Activated CD4-positive, alpha-beta T cell treated with anti-CD3 and anti-CD28 coated beads for 36 hours (primary cell): Measurements from ENCODE around the gene SV2C. TPM values are rescaled to one million over a fixed set of nuclear protein-coding genes. Genes with fewer than 3 reads are reported as not detected.
"Not testable (repeated sequence)": the region's sequence is repeated elsewhere in the genome, so short reads cannot be mapped to it uniquely, and the experiment has no call there.

Source experiments
- ATAC-seq: fragments of 200-7000 bp; cut with Tn5 transposase; one replicate; pipeline ENCODE4 v1.10.0; 2021; ENCODE audit warnings: mild to moderate bottlenecking, moderate library complexity
- CTCF ChIA-PET: fragments of 350-600 bp; sonication (Branson Sonifier 250); formaldehyde crosslinking; loops from one replicate; lab custom pipeline; 2021; ENCODE audit warnings: antibody characterized with exemption; lab: Charles Lee
- POLR2A ChIA-PET: fragments of 350-600 bp; sonication (Branson Sonifier 250); formaldehyde crosslinking; loops from one replicate; lab custom pipeline; 2021; ENCODE audit warnings: antibody characterized with exemption, inconsistent platforms; lab: Charles Lee
- DNase-seq: peaks from one replicate; pipeline ENCODE4 v3.0.0-alpha.2; 2020
- H3K27ac Mint-ChIP-seq: one replicate; pipeline ENCODE4 v1.8.0; 2021; ENCODE audit warnings: mixed read lengths
- H3K27me3 Mint-ChIP-seq: one replicate; pipeline ENCODE4 v1.8.0; 2021; ENCODE audit warnings: mixed read lengths
- H3K36me3 Mint-ChIP-seq: one replicate; pipeline ENCODE4 v1.8.0; 2021; ENCODE audit warnings: low read depth, mixed read lengths
- H3K4me1 Mint-ChIP-seq: one replicate; pipeline ENCODE4 v1.8.0; 2021; ENCODE audit warnings: mixed read lengths
- H3K4me3 Mint-ChIP-seq: one replicate; pipeline ENCODE4 v1.8.0; 2021; ENCODE audit warnings: mild to moderate bottlenecking, moderate library complexity, mixed read lengths
- H3K9me3 Mint-ChIP-seq: one replicate; pipeline ENCODE4 v1.8.0; 2021; ENCODE audit warnings: low read depth, mixed read lengths
- intact Hi-C, 2 experiments: fragments of 100-400 bp; cut with DNase I in 1 of 2; cut with micrococcal nuclease in 1 of 2; formaldehyde crosslinking; loops; one replicate each; pipeline versions ENCODE4 v1.14.2 to v1.15.1; 2022 to 2024; cut with DNase I, micrococcal nuclease
- total RNA-seq, 2 experiments: library from RNA; stranded (reverse); gene quantifications; one replicate each; pipeline ENCODE4 v1.2.3, GENCODE V29; 2021

Gene SV2C
- total RNA-seq, 2 experiments from 2014 or later = 0.02 TPM; not detected in 1

- no peak for DNase-seq
- H3K27ac Mint-ChIP-seq = no peak overlapping the region
- CTCF ChIA-PET = no interaction called here
- peaks cover 26% of the 10 kb centered on the region for H3K4me1 Mint-ChIP-seq
- POLR2A ChIA-PET = no interaction called here
- intact Hi-C loops = no loop called here
- H3K4me3 Mint-ChIP-seq = no peak overlapping the region
- no peaks in the 10 kb centered on the region for H3K9me3 Mint-ChIP-seq
- no peaks in the 10 kb centered on the region for H3K27me3 Mint-ChIP-seq
- no peak for ATAC-seq
- no peaks in the 10 kb centered on the region for H3K36me3 Mint-ChIP-seq
These were observed 283.4 kb downstream of the SV2C start for GRCh38 chr5:76366596-76366995.

DNA sequence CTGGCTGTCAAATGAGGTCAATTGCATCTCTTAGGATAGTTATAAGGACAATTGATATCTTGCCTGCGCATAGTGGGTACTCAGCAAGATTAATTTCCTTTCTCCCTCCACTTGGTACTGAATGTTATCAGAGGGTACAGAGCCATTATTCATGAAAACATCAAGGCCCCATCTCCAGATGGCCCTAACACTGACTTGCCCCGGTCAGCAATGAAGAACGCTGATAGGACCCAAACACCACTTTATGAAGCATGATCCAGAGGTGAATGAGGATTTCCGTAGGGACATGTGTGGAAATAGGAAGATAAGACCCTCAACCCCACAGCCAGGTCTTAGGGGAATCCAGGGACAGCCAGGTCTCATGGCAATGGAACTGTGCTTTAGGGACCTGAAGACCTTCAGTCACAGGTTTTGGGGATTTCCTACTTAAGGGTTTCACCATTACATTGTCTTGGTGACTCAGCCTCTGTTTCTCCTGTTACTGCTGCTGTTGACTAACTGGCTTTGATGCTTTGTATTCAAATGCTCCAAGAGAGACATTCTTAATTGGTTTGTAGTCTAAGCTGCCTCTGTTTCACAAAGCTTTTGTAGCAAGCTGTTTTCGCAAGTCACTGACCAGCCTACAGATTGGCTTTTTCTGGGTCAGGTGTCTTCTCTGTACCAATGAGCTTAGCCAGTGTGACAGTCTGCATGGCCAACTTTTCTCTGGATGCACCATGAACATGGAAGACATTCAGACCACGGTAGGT lies 284.6 kb downstream of the SV2C start:
- POLR2A ChIA-PET = interaction anchor here (1.0 kb wide), 1 partner anchor 214 kb away, joined by 7 read pairs; no protein-coding TSS in a partner anchor
- intact Hi-C loops = loop anchor here (1.0 kb wide), 2 partner anchors 35 to 98 kb away; no protein-coding TSS in a partner anchor
- peak overlapping the region; percentile 85 for H3K27ac Mint-ChIP-seq
- no peak overlapping the region for H3K4me3 Mint-ChIP-seq
- peak; percentile 57 for DNase-seq
- CTCF ChIA-PET = interaction anchor here (1.5 kb wide), 1 partner anchor 14 kb away, joined by 5 read pairs; no protein-coding TSS in a partner anchor
- H3K9me3 Mint-ChIP-seq = no peaks in the 10 kb centered on the region
- peak; percentile 97 for ATAC-seq
- H3K36me3 Mint-ChIP-seq = no peaks in the 10 kb centered on the region
- peaks cover 32% of the 10 kb centered on the region for H3K4me1 Mint-ChIP-seq
- no peaks in the 10 kb centered on the region for H3K27me3 Mint-ChIP-seq

GRCh38 chr5:76368941-76369340 lies 285.8 kb downstream of the SV2C start:
- Mint-ChIP-seq H3K27me3 (no peaks in the 10 kb centered on the region), H3K36me3 (no peaks in the 10 kb centered on the region), H3K4me1 (peaks cover 31% of the 10 kb centered on the region), H3K4me3 (no peak overlapping the region), H3K9me3 (no peaks in the 10 kb centered on the region), H3K27ac (peak overlapping the region; percentile 84)
- POLR2A ChIA-PET = no interaction called here
- intact Hi-C loops = loop anchor here (1.0 kb wide), 2 partner anchors 33 to 100 kb away; no protein-coding TSS in a partner anchor
- ATAC-seq (no peak), DNase-seq (no peak)
- CTCF ChIA-PET = interaction anchor here (1.4 to 1.5 kb wide), 2 partner anchors 13 to 23 kb away, joined by 3 to 5 read pairs; no protein-coding TSS in a partner anchor

DNA sequence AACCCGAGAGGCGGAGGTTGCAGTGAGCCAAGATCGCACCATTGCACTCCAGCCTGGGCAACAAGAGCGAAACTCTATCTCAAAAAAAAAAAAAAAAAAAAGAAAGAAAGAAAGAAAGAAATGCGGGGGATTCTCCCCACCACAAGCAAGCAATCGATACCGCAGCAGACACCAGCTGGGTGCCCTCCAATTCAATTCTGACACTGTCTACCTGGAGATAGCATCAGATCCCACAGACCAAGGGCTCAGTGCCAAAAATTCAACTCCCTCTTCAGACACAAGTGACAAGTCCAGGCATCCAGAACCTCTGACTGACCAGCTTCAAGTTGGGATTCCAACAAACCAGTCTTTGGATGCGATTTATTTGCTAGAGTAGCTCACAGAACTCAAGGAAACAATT lies 286.5 kb downstream of the SV2C start:
- H3K36me3 Mint-ChIP-seq, H3K4me3 Mint-ChIP-seq, ATAC-seq, H3K27me3 Mint-ChIP-seq, POLR2A ChIA-PET, intact Hi-C loops, H3K27ac Mint-ChIP-seq, H3K9me3 Mint-ChIP-seq: not testable (repeated sequence)
- H3K4me1 Mint-ChIP-seq = peaks cover 29% of the 10 kb centered on the region
- peak; percentile 28 for DNase-seq
- CTCF ChIA-PET = interaction anchor here (1.4 kb wide), 1 partner anchor 24 kb away, joined by 3 read pairs; no protein-coding TSS in a partner anchor

DNA sequence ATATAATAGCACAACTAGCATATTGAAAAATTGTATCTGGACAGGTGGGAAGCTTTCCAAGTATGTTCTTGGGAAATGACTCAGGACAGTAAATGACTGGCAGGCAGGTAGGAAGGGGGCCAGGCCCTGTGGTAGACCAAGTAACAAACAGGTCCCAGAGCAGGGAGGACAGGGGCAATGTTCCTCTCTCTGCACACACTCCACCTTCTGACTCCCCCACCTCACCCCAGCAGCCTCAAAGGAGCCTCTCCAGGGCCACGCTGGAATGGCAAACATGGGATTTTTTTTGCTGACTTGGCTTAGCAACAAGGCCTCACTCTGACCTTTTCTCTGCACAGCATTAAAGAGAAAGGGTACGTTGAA lies 288.8 kb downstream of the SV2C start:
- no peak for ATAC-seq
- no peak for DNase-seq
- Mint-ChIP-seq H3K4me3 (no peak overlapping the region), H3K27me3 (no peaks in the 10 kb centered on the region), H3K4me1 (peaks cover 29% of the 10 kb centered on the region), H3K36me3 (no peaks in the 10 kb centered on the region), H3K9me3 (no peaks in the 10 kb centered on the region), H3K27ac (no peak overlapping the region)
- intact Hi-C loops = no loop called here
- ChIA-PET POLR2A (interaction anchor here (1.2 kb wide), 1 partner anchor 44 kb away, joined by 3 read pairs; no protein-coding TSS in a partner anchor), CTCF (interaction anchor here (0.6 kb wide), 1 partner anchor 1261 kb away, joined by 3 read pairs; no protein-coding TSS in a partner anchor)

GRCh38 chr5:76372323-76373054 lies 289.3 kb downstream of the SV2C start:
- H3K36me3 Mint-ChIP-seq = no peaks in the 10 kb centered on the region
- POLR2A ChIA-PET = interaction anchor here (1.2 kb wide), 1 partner anchor 44 kb away, joined by 3 read pairs; no protein-coding TSS in a partner anchor
- CTCF ChIA-PET = no interaction called here
- intact Hi-C loops = no loop called here
- no peak for DNase-seq
- H3K4me3 Mint-ChIP-seq = no peak overlapping the region
- no peak overlapping the region for H3K27ac Mint-ChIP-seq
- no peaks in the 10 kb centered on the region for H3K27me3 Mint-ChIP-seq
- peaks cover 25% of the 10 kb centered on the region for H3K4me1 Mint-ChIP-seq
- no peak for ATAC-seq
- no peaks in the 10 kb centered on the region for H3K9me3 Mint-ChIP-seq

GRCh38 chr5:76376148-76376865 lies 293.1 kb downstream of the SV2C start:
- POLR2A ChIA-PET = no interaction called here

DNA sequence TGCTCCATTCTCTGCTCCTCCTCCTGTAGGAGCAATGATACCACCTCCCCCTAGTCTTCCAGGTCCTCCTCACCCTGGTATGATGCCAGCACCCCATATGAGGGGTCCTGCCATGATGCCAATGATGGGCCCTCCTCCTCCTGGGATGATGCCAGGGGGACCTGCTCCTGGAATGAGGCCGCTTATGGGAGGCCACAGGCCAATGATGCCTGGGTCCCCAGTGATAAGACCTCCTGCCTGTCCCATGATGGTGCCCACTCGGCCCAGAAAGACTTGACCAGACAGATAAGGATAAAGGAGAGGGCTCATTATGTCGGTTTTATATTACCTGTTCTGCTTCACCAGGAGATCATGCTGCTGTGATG lies 293.7 kb downstream of the SV2C start:
- Mint-ChIP-seq H3K27me3 (no peaks in the 10 kb centered on the region), H3K4me3 (no peak overlapping the region), H3K9me3 (no peaks in the 10 kb centered on the region), H3K4me1 (peaks cover 23% of the 10 kb centered on the region), H3K27ac (no peak overlapping the region), H3K36me3 (no peaks in the 10 kb centered on the region)
- DNase-seq (no peak), ATAC-seq (no peak)
- POLR2A ChIA-PET = no interaction called here
- intact Hi-C loops = no loop called here
- CTCF ChIA-PET = interaction anchor here (0.6 to 1.4 kb wide), 2 partner anchors 398 to 1539 kb away, joined by 3 to 4 read pairs; no protein-coding TSS in a partner anchor

More at GRCh38 chr5:76376148-76376865, 293.1 kb downstream of the SV2C start:
- CTCF ChIA-PET = interaction anchor here (0.7 to 1.7 kb wide), 3 partner anchors 8 to 398 kb away, joined by 3 to 6 read pairs (median 4); no protein-coding TSS in a partner anchor
- DNase-seq = no peak
- no peak for ATAC-seq
- H3K27ac Mint-ChIP-seq = no peak overlapping the region
- no peaks in the 10 kb centered on the region for H3K27me3 Mint-ChIP-seq
- H3K9me3 Mint-ChIP-seq = no peaks in the 10 kb centered on the region
- no peaks in the 10 kb centered on the region for H3K36me3 Mint-ChIP-seq
- H3K4me1 Mint-ChIP-seq = peaks cover 24% of the 10 kb centered on the region
- intact Hi-C loops = no loop called here
- H3K4me3 Mint-ChIP-seq = no peak overlapping the region

DNA sequence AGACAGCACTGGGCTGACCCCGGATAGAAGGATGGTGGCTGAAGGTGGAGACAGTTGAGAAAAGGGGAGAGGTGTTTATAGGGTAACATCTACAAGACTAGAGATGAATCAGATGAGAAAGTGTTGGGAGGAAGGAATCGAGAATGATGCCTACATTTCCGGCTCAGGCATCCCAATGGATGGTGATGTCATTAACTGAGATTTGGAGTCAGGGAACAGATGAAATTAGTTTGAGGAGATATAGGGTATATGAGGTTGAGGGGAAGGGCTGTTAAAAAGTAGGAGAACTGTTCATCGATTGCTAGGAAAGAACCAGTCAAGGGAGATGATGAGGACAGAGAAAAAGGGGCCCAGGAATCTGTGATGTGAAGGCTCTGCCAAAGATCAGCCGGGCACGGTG lies 295.2 kb downstream of the SV2C start:
- ATAC-seq (no peak), DNase-seq (no peak)
- Mint-ChIP-seq H3K4me3 (no peak overlapping the region), H3K27ac (no peak overlapping the region), H3K4me1 (peaks cover 22% of the 10 kb centered on the region), H3K9me3 (no peaks in the 10 kb centered on the region), H3K36me3 (no peaks in the 10 kb centered on the region), H3K27me3 (no peaks in the 10 kb centered on the region)
- POLR2A ChIA-PET = no interaction called here
- intact Hi-C loops = no loop called here
- CTCF ChIA-PET = interaction anchor here (0.9 kb wide), 1 partner anchor 22 kb away, joined by 3 read pairs; no protein-coding TSS in a partner anchor

DNA sequence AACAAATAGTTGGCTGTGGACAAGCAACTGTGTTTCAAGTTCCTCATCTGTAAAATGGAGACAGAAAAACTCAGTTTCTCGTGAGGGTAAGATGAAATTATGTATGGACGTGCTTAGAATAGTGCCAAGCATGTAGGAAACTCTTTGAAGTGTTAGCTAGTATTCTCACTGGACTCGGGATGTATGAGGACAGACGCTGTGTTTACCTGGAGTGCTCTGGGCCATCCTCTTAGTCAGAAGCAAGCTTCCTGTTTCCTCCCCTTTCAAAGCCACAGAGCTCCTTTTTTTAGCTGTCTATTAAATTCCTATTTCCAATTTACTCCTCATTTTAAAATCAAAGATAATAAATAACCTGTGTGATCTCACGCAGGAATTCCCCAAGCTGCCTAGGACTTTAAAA lies 296.1 kb downstream of the SV2C start:
- Mint-ChIP-seq H3K4me3 (no peak overlapping the region), H3K27ac (peak overlapping the region; percentile 21), H3K27me3 (no peaks in the 10 kb centered on the region), H3K36me3 (no peaks in the 10 kb centered on the region), H3K4me1 (peaks cover 30% of the 10 kb centered on the region), H3K9me3 (no peaks in the 10 kb centered on the region)
- ChIA-PET POLR2A (no interaction called here), CTCF (interaction anchor here (0.7 to 1.8 kb wide), 3 partner anchors 10 to 78 kb away, joined by 3 to 8 read pairs (median 3); no protein-coding TSS in a partner anchor)
- peak; percentile 51 for ATAC-seq
- intact Hi-C loops = no loop called here
- no peak for DNase-seq

DNA sequence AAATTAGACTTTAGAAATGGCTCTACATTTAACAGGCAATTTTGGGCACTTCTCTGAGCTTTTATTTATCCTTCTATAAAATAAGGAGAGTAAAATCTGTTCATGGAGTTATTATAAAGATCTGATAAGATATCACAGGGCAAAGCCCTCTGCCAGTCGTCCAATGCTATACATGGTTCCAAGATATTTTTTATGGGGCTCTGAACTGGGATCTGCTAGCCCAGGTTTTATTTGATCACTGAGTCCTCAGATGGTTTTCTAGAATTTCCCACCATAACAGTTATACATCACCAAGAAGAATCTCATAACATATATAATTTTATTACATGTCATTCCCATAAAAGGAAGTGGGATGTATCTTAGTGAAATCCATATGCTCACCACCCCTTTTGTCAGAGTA lies 296.7 kb downstream of the SV2C start:
- ChIA-PET CTCF (interaction anchor here (0.7 to 1.8 kb wide), 2 partner anchors 10 to 79 kb away, joined by 3 to 8 read pairs; no protein-coding TSS in a partner anchor), POLR2A (no interaction called here)
- Mint-ChIP-seq H3K4me1 (peaks cover 34% of the 10 kb centered on the region), H3K27me3 (no peaks in the 10 kb centered on the region), H3K9me3 (no peaks in the 10 kb centered on the region), H3K36me3 (no peaks in the 10 kb centered on the region), H3K4me3 (no peak overlapping the region), H3K27ac (no peak overlapping the region)
- ATAC-seq (no peak), DNase-seq (no peak)
- intact Hi-C loops = no loop called here
